ENCODE results near the gene FILIP1.

- TF ChIP-seq CTCF (IDR thresholded peaks at IDR 0.05) (no peak), POLR2A (IDR thresholded peaks at IDR 0.05) (no peak), POLR2AphosphoS5 (IDR thresholded peaks at IDR 0.05; ENCODE audit: insufficient read depth in 1 of 2, low read depth in 1 of 2) (no peak)
Observed at GRCh38 chr6:75250552-75250951, 243.0 kb downstream of the FILIP1 start.
